Nephron (organoid): ENCODE data around the gene EPHA5.

Source experiments
- H3K27ac Mint-ChIP-seq, 3 experiments: 2 replicates each; pipeline ENCODE4 v1.8.0; 2020; ENCODE audit warnings: mixed read lengths in 3 of 3, mild to moderate bottlenecking in 2 of 3, moderate library complexity in 1 of 3
- H3K27me3 Mint-ChIP-seq: 2 replicates; pipeline ENCODE4 v1.8.0; 2021; ENCODE audit warnings: low read depth, mild to moderate bottlenecking, moderate library complexity, mixed read lengths
- H3K36me3 Mint-ChIP-seq: 2 replicates; pipeline ENCODE4 v1.8.0; 2020; ENCODE audit warnings: low read depth, mixed read lengths
- H3K4me1 Mint-ChIP-seq: 2 replicates; pipeline ENCODE4 v1.8.0; 2020; ENCODE audit warnings: mixed read lengths
- H3K4me3 Mint-ChIP-seq, 3 experiments: 2 replicates each; pipeline ENCODE4 v1.8.0; 2020; ENCODE audit warnings: mild to moderate bottlenecking in 3 of 3, mixed read lengths in 3 of 3, moderate library complexity in 2 of 3
- H3K9me3 Mint-ChIP-seq: 2 replicates; pipeline ENCODE4 v1.8.0; 2020; ENCODE audit warnings: mixed read lengths
- TF ChIP-seq, protein P1 (sequence below), 3 experiments: fragments of 200-600 bp; sonication (generic); IDR thresholded peaks; one replicate each; pipeline ENCODE4 v1.5.0; 2021; ENCODE audit warnings: antibody characterized with exemption in 3 of 3; ENCODE audit not compliant: unreplicated experiment in 3 of 3

The EPHA5 gene

DNA sequence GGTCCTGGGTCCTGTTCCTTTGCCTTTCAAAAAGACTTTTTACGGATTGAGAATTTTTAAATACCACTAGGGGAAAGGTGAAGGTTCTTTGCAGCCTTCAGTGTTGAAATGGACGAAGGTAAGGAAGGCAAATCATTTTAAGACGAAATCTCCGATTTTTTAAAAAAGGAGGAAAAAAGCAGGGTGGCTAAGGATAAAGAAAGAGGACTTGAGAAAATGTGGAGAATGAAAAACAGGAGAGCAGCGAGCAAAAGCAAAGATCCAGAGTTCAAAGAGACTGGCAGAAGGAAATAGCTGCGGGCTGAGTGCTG is 314 bp downstream of the EPHA5 start:
- no peaks in the 10 kb centered on the region for H3K36me3 Mint-ChIP-seq
- TF ChIP-seq, protein P1, sequence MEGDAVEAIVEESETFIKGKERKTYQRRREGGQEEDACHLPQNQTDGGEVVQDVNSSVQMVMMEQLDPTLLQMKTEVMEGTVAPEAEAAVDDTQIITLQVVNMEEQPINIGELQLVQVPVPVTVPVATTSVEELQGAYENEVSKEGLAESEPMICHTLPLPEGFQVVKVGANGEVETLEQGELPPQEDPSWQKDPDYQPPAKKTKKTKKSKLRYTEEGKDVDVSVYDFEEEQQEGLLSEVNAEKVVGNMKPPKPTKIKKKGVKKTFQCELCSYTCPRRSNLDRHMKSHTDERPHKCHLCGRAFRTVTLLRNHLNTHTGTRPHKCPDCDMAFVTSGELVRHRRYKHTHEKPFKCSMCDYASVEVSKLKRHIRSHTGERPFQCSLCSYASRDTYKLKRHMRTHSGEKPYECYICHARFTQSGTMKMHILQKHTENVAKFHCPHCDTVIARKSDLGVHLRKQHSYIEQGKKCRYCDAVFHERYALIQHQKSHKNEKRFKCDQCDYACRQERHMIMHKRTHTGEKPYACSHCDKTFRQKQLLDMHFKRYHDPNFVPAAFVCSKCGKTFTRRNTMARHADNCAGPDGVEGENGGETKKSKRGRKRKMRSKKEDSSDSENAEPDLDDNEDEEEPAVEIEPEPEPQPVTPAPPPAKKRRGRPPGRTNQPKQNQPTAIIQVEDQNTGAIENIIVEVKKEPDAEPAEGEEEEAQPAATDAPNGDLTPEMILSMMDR (IDR thresholded peaks at IDR 0.05; ENCODE audit: unreplicated experiment in 3 of 3) = no peak
- H3K4me1 Mint-ChIP-seq = peaks cover 20% of the 10 kb centered on the region
- H3K4me3 Mint-ChIP-seq = peak overlapping the region; percentile 81 to 85 (median 84)
- H3K27me3 Mint-ChIP-seq = peaks cover 91% of the 10 kb centered on the region
- no peaks in the 10 kb centered on the region for H3K9me3 Mint-ChIP-seq
- peak overlapping the region in 1 of 3 experiments; percentile 14 for H3K27ac Mint-ChIP-seq

DNA sequence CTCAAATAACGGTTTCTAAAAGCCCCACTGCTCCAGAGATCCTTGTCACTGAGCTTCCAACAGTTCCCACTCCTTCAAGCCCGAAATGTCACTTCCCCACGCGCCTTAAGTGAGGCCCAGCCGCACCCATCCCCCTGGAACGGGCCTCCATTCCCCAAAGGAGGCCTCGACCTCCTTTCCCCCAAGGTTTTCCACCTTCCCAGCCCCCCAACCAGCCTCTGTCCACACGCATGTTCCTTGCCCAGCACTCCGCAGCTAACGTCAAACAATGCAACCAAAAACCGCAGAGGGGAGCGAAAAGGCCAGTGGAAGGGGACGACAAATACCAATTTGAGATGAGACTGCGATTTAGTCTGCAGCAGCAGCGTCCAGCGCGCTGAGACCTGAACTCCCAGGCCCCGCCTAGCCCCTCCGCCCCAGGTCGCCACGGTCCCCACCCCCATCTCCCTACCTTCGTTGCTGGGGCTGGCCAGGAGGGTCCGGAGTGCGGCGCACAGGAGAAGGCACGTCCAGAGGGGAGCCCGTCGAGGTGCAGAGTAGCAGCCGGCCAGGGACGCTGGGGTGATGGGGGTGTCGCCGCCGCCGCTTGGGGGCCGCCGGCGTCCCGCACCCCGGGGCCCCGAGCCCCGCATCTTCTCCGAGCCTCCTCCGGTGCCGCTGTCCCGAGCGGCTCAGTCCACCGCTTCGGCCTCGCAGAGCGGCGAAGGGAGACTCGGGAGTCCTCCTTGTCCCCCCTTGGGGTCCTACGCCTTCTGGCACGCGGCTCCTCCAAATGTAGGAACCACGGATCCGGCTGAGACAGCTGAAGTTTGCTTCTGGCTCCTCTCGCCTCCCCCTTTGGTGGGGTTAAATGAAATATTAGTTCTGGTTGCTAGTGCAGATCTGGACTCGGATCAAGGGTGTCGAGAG is 924 bp downstream of the EPHA5 start:
- peak overlapping the region; percentile 84 to 85 (median 84) for H3K4me3 Mint-ChIP-seq
- H3K27me3 Mint-ChIP-seq = peaks cover 86% of the 10 kb centered on the region
- no peaks in the 10 kb centered on the region for H3K9me3 Mint-ChIP-seq
- peaks cover 20% of the 10 kb centered on the region for H3K4me1 Mint-ChIP-seq
- peak overlapping the region in 1 of 3 experiments; percentile 14 for H3K27ac Mint-ChIP-seq
- TF ChIP-seq, protein P1 (IDR thresholded peaks at IDR 0.05; ENCODE audit: unreplicated experiment in 3 of 3) = no peak
- H3K36me3 Mint-ChIP-seq = no peaks in the 10 kb centered on the region

DNA sequence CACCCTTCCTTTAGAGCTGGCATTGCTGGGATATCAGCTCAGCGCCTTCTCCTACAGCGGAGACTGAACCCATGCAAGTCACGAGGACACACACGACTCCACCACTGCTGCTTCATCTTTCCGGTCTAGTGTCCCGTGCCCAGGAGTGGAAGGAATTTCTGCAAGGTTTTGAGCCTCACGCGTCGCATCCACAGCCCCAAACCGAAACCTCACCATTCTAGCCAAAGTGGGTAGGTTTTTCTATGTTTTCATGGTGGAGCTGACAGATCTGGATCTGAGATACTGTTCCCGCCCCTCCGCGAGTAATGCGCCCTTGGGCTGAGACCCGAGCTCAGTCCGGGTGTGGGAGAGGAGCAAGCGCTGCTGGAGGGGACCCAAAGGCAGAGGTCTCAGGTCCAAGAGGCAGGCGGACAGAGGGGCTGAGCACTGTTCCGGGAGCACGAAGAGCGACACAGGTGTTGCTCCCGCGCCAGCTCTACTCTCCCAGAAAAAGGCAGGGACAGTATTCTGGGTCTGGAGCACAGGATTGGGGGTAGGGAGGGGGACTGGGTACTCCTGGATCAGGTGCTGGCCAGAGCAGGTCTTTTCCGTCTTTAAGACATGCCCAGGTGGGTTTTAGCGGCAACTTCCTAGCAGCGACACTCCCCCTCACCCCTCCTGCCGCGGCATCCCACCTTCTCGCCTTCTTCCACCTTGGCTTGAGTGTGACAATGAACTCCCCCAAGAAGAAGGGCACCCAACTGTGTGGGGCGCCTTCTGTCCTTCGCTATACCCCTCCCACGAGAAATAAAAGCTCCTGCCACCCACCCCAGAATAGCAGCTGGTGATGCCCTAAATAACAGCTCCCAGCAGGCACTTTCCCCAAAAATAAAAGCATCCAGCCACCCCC is 1.8 kb downstream of the EPHA5 start:
- Mint-ChIP-seq H3K4me3 (peak overlapping the region; percentile 82 to 84 (median 84)), H3K36me3 (no peaks in the 10 kb centered on the region), H3K27me3 (peaks cover 79% of the 10 kb centered on the region), H3K9me3 (no peaks in the 10 kb centered on the region), H3K4me1 (peaks cover 20% of the 10 kb centered on the region), H3K27ac (no peak overlapping the region)
- TF ChIP-seq, protein P1 (IDR thresholded peaks at IDR 0.05; ENCODE audit: unreplicated experiment in 3 of 3) = no peak

DNA sequence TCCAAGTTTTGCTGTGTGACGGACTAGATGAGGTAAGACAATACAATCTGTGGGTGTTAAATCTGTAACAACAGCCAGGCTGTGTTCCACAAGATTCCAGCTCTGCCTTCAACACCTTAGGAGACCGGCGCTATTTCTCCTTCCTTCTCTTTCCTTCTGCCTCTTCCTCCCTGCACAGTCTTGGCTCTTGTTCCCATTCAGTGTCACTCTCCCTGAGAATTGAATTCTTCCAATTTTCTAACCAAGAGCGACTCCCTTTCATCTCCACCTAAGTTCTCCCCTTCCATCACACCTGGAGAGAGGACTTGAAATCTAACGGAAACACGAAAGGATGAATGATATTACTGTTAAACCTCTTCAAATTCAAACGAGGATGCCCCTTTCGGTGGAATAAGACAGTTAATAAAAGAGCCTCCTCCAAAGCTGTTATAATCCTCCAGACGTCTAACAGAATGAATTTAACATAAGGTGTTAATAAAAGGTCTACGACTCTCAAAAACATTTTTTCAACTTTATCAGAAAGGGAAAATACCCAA is 2.7 kb downstream of the EPHA5 start:
- Mint-ChIP-seq H3K27me3 (peaks cover 77% of the 10 kb centered on the region), H3K36me3 (no peaks in the 10 kb centered on the region)

DNA sequence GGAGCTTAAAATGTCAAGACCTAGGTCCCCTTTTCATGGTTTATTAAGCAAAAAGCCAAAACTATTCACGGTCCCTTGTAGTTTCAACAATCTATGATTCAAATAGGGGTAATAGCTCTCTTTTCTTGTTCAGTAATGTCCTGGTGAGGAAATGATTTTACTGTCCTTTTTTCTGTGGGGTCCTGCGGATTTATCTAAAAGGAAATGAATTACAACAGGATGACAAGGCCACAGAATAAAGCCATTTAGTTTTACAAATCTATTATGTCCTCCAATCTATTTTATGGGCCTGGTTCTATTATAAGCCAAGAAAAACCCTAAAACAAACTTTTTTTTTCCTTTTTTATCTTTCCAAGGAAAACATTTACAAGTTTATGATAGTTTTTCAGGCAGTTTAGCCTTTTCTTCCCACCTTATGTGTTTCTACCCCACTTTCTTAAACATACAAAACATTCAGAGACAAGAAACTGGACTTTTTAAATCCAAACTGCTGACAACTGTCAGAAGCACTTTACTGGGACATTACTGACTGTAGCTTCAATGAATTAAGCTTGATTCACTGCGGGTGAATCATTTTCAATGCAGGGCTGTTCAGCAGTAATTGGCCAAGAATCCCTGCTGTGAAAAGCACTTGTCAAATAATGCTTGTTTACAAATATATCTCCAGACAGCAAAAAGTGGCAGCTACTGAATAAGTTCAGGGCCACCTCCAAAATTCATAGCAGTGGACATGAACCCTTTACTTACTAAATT is 4.3 kb downstream of the EPHA5 start:
- TF ChIP-seq, protein P1 (IDR thresholded peaks at IDR 0.05; ENCODE audit: unreplicated experiment in 3 of 3) = no peak
- no peak overlapping the region for H3K4me3 Mint-ChIP-seq
- no peaks in the 10 kb centered on the region for H3K36me3 Mint-ChIP-seq

More for the DNA sequence above, 2.7 kb downstream of the EPHA5 start:
- TF ChIP-seq, protein P1 (IDR thresholded peaks at IDR 0.05; ENCODE audit: unreplicated experiment in 3 of 3) = no peak
- no peak overlapping the region for H3K27ac Mint-ChIP-seq
- peak overlapping the region; percentile 82 to 84 (median 84) for H3K4me3 Mint-ChIP-seq
- H3K9me3 Mint-ChIP-seq = no peaks in the 10 kb centered on the region
- peaks cover 20% of the 10 kb centered on the region for H3K4me1 Mint-ChIP-seq

More for the DNA sequence above, 4.3 kb downstream of the EPHA5 start:
- Mint-ChIP-seq H3K4me1 (peaks cover 20% of the 10 kb centered on the region), H3K27ac (no peak overlapping the region), H3K27me3 (peaks cover 77% of the 10 kb centered on the region), H3K9me3 (no peaks in the 10 kb centered on the region)
